ENCODE data around the gene FBXL3. TPM values are rescaled to one million over a fixed set of nuclear protein-coding genes. Genes with fewer than 3 reads are reported as not detected.

The FBXL3 gene
- total and polyA plus RNA-seq, 2 of the 8 experiments (the other 6 are each of a cell fraction or from before 2014, with no cell fraction given) = 4.9 to 14.9 TPM

DNA sequence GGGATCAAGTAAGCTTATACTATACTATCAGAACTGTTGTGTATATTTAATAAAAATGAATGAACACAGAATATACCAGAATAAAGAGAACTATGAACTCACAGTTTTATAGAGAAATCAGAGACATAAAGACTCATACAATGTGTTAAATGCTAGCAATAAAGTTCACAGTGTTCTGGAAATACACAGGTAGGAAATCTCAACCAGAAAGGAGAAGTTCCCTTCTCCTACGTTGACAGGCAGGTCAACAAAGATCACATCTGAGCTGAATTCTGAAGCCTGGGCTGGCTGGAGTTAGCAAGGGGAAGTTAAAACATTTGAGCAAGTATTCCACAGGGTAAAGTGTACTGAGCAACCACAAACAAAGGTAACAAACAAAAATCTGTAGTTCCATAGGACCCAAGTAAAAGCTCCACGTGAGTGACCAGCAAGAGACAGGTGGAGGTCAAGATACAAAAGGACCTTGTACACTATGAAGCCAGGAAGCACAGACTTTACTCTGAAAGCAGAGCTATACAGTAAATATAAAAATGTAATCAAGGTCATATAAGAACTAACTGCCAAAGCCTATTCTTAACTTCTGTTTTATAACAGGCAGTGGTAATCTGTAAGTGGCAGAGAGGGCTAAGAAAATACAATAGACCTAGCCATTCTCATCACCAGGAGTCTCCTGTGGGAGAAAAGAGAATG, 13.0 kb downstream of the FBXL3 start:
- 95% methylated on average over 2 of the region's 2 CpGs; no CpG with 5 or more reads in 1 of the 2 experiments for WGBS, 2 experiments (ENCODE audit: extremely low coverage in 1 of 2, insufficient coverage in 1 of 2, insufficient read length in 1 of 2, insufficient replicate concordance in 2 of 2, low coverage in 1 of 2, low lambda C conversion rate in 2 of 2, missing lambda C conversion rate in 1 of 2)
- no peak overlapping the region for H2AK5ac ChIP-seq (ENCODE audit: low read depth, low read length)
- H3K27ac ChIP-seq (ENCODE audit: low read depth, low read length) = no peak overlapping the region
- peaks cover 0 to 2% of the 10 kb centered on the region in 2 experiments for H4K20me1 ChIP-seq (replicated peaks in 1 of 2; ENCODE audit: control insufficient read depth in 1 of 2, insufficient read depth in 2 of 2, low read length in 2 of 2)
- DNase-seq (ENCODE audit: low read depth in 1 of 2, low spot score in 2 of 2) (no peak), FAIRE-seq (no peak)
- no peak overlapping the region for H4K5ac ChIP-seq (ENCODE audit: insufficient read length, low read depth, low read length)
- H3K4me1 ChIP-seq (replicated peaks in 1 of 4; ENCODE audit: control insufficient read depth in 3 of 4, insufficient read depth in 4 of 4, low read length in 3 of 4) = no peaks in the 10 kb centered on the region
- peaks cover 17 to 75% (median 41%) of the 10 kb centered on the region in 4 experiments for H3K36me3 ChIP-seq (ENCODE audit: control insufficient read depth in 2 of 4, insufficient read depth in 4 of 4, low read length in 3 of 4)
- H2BK20ac ChIP-seq (ENCODE audit: low read length) = no peak overlapping the region
- no peak overlapping the region for H3K4ac ChIP-seq (replicated peaks; ENCODE audit: insufficient read length, low read depth, low read length)
- no peak overlapping the region for H3K56ac ChIP-seq (replicated peaks; ENCODE audit: insufficient read length, low read depth, low read length)
- H2BK120ac ChIP-seq (replicated peaks; ENCODE audit: low read depth, low read length) = no peak overlapping the region
- H2BK15ac ChIP-seq (ENCODE audit: low read length) = no peak overlapping the region
- H4K91ac ChIP-seq (replicated peaks; ENCODE audit: insufficient read length, low read length) = no peak overlapping the region
- no peak overlapping the region for H2BK5ac ChIP-seq (ENCODE audit: low read depth, low read length)
- H3K4me2 ChIP-seq (ENCODE audit: insufficient read depth in 1 of 2, low read depth in 2 of 2, low read length in 2 of 2) = no peak overlapping the region
- H3K79me1 ChIP-seq (ENCODE audit: low read depth, low read length) = no peaks in the 10 kb centered on the region
- no peak overlapping the region for H2AFZ ChIP-seq (ENCODE audit: low read length)
- H3K4me3 ChIP-seq (ENCODE audit: extremely low read depth in 1 of 4, insufficient read depth in 2 of 4, low read depth in 3 of 4, low read length in 4 of 4) = no peak overlapping the region
- no peak overlapping the region for H3K18ac ChIP-seq (ENCODE audit: extremely low read depth, low read length)
- peaks cover 0 to under 1% of the 10 kb centered on the region in 2 experiments; a peak in 2 of 4 replicates for H3K79me2 ChIP-seq (ENCODE audit: control insufficient read depth in 1 of 2, insufficient read depth in 2 of 2, low read length in 2 of 2)
- no peak overlapping the region for H4K8ac ChIP-seq (ENCODE audit: extremely low read depth, insufficient read depth, low read length)
- no peak overlapping the region for H2BK12ac ChIP-seq (ENCODE audit: low read depth, low read length)
- no peaks in the 10 kb centered on the region for H3K9me3 ChIP-seq (ENCODE audit: insufficient read depth in 2 of 2, low read depth in 1 of 2, low read length in 1 of 2)
- CTCF ChIA-PET (ENCODE audit: partially characterized antibody) = interaction anchor here (0.9 to 2.2 kb wide), 5 partner anchors 9 to 12 kb away, joined by 3 to 8 read pairs (median 4); no protein-coding TSS in a partner anchor
- POLR2A ChIA-PET (ENCODE audit: partially characterized antibody) = interaction anchor here (1.8 kb wide), 1 partner anchor 13 kb away, joined by 5 read pairs; the partner anchor contains the start of gene FBXL3
- no peak overlapping the region for H3K9ac ChIP-seq (replicated peaks in 1 of 4; ENCODE audit: extremely low read depth in 1 of 4, low read depth in 3 of 4, low read length in 3 of 4)
- no peak overlapping the region for H3K14ac ChIP-seq (ENCODE audit: insufficient read length)
- no peaks in the 10 kb centered on the region for H3K27me3 ChIP-seq (replicated peaks in 1 of 4; ENCODE audit: control insufficient read depth in 3 of 4, extremely low read depth in 1 of 4, insufficient read depth in 3 of 4, low read length in 3 of 4)
- H3K23me2 ChIP-seq (ENCODE audit: low read depth, low read length) = no peaks in the 10 kb centered on the region; the same call in 1 of the 2 replicates
- H3K23ac ChIP-seq (ENCODE audit: insufficient read length) = no peak overlapping the region
- TF ChIP-seq BRCA1 (IDR thresholded peaks at IDR 0.05; ENCODE audit: low read depth, low read length) = no peak
